ELR (cell line): Measurements from ENCODE around the gene PRKCA.

ENCODE experiments used
- DNase-seq: peaks from one replicate; pipeline ENCODE4 v3.0.0-alpha.2; 2015; ENCODE audit warnings: low read depth

The PRKCA gene

GRCh38 chr17:66547151-66547865 is 244.9 kb downstream of the PRKCA start:
- peak; percentile 65 for DNase-seq

DNA sequence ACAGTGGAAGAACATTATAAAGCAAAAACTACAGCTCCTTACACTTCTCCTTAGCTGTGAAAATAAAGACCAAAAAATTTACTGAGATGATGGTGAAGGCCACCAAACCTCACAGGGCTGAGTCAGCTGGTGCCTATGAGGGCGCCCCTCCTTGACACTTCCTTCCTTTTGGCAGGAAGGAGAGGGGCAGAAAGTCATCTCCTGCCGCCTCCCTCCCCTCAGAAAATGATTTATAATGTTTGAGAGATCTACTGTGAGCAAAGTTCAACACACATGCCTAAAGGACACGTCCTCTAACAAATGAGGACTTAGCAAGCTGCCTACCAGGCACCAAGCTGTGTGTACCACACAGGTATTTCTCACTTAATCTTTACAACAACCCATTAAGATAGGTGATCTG is 245.7 kb downstream of the PRKCA start:
- peak; percentile 75 for DNase-seq

- peak; percentile 43 for DNase-seq
Observed at GRCh38 chr17:66548659-66549310, 246.4 kb downstream of the PRKCA start.

DNA sequence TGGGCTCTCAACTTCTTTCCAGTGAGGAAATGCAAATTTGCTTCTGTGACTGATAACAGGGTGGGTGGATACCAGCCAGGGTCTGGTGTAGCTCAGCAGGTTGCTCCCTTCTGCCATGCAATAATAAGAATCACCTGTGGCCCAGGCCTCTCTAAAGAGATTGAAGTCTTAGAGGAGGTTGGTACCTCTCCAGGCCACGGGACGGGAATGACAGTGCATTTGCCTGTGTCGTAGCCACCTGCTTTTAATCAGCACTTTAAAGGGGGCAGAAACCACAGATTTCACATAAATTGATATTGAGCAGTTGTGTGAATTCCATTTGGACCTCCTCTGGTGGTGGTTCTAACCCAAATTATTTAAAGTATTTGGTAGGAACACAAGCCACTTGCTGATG is 246.9 kb downstream of the PRKCA start:
- peak; percentile 57 for DNase-seq

- peak; percentile 90 for DNase-seq
Observed at GRCh38 chr17:66549731-66550207, 247.4 kb downstream of the PRKCA start.

DNA sequence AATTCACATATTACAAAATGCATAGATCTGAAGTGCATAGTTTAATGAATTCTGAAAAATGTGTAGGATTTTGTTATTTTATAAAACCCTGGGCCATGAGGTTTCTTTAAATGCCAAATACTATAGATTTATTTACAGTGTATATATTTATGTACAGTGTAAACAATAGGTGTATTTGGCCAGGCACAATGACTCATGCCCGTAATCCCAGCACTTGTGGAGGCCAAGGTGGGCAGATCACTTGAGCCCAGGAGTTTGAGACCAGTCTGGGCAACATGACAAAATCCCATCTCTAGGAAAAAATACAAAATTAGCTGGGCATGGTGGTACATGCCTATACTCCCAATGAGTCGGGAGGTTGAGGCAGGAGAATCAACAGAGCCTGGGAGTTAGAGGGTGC is 249.4 kb downstream of the PRKCA start:
- DNase-seq, result no peak

DNA sequence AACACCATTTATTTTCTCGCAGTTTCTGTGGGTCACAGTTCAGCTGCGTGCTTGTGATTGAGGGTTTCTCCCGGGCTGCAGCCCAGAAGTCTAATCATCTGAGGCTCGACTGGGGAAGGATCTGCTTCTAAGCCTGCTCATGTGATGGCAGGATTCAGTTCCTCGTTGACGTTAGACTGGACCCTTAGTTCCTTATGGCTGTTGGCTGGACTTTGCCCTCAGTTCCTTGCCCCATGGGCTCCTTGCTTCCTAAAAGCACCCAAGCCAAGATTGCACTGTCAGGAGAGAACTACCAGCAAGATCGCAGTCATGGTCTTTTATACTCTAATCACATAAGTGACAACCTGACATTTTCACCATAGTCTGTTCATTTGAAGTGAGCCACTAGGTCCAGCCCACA is 250.0 kb downstream of the PRKCA start:
- no peak for DNase-seq

- no peak for DNase-seq
Observed at GRCh38 chr17:66555605-66556004, 253.2 kb downstream of the PRKCA start.

- no peak for DNase-seq
Observed at GRCh38 chr17:66557200-66557599, 254.8 kb downstream of the PRKCA start.

DNA sequence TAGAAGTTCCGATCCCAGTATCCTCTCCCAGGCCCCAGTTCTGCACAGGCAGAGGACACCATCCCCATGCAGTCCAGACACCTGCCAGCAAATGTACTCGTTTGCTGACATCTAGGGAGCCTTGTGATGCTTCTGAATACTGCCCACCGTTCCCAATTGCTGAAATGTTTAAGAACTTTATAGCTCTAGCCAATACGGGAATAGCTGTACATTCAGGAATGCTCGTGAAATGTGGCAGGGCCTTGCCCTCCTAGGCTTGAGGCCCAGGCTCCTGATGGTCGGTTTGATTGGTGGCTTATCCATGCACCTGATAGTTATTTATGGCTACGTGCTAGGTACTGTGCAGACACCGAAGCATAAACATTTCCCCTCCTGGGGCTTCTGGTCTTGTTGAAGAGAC is 255.5 kb downstream of the PRKCA start:
- no peak for DNase-seq

DNA sequence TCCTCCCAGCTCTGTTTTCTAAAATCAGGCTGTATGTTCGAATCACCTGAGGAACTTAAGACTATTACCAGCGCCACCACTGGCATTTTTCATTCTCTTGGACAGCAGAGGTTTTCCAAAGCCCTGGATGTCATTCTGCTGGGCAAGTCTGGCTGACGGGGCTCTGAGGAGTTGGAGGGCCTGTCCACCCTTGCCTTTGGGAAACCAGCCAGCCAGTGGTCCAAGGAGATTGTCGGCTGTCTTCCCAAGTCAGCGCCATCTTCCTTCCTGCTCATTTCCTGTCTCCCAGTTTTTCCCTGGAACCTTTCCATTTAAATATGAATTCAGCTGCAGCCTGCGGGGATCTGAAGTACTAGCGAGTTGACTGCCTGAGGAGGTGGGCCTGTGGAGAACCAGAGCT is 258.3 kb downstream of the PRKCA start:
- no peak for DNase-seq

- DNase-seq, result no peak
Observed at GRCh38 chr17:66562119-66562518, 259.7 kb downstream of the PRKCA start.

GRCh38 chr17:66564992-66565465 is 262.6 kb downstream of the PRKCA start:
- peak; percentile 80 for DNase-seq

GRCh38 chr17:66567234-66568170 is 265.1 kb downstream of the PRKCA start:
- peak; percentile 94 for DNase-seq

DNA sequence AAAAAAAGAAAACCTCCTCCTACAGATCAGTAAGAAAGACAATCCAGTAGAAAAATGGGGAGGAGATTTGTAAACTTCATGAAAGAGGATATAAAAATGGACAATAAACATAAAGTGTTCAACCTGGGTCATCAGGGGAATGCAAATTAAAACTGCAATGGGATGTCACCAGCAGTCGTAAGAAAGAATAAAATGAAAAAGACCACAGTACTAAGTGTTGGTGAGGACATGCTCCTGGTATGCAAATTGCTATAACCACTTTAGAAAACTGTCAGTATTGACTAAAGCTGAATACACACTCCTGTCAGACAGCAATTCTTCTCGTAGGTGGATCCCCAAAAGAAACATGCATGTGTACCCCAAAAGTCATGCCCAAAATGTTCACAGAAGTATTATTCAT is 267.2 kb downstream of the PRKCA start:
- DNase-seq, result no peak

- DNase-seq, result peak; percentile 16
Observed at GRCh38 chr17:66570447-66571195, 268.2 kb downstream of the PRKCA start.

- no peak for DNase-seq
Observed at GRCh38 chr17:66571745-66572144, 269.3 kb downstream of the PRKCA start.

- DNase-seq, result no peak
Observed at GRCh38 chr17:66573078-66573477, 270.7 kb downstream of the PRKCA start.

GRCh38 chr17:66574123-66574522 is 271.7 kb downstream of the PRKCA start:
- no peak for DNase-seq

GRCh38 chr17:66576473-66576872 is 274.1 kb downstream of the PRKCA start:
- no peak for DNase-seq

DNA sequence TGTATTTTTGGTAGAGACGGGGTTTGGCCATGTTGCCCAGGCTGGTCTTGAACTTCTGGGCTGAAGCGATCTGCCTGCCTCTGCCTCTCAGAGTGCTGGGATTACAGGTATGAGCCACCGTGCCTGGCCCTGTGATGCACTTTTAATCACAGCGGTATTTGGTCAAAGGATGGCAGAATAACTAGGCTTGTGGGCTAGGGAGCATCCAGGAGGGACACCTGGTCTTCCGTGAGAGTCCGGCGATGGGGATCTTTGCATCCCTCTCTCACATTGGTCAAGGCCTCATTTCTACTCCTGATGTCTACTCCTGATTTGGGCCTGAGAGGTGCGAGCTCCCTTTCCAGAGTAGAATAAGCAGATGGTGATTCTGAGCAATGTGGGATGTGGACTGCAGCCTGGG is 274.6 kb downstream of the PRKCA start:
- no peak for DNase-seq
